Activated CD4-positive, alpha-beta T cell treated with anti-CD3 and anti-CD28 coated beads, Interleukin-2, amount 10 ng/mL, durations not matched to agents 7 days and 5 days (primary cell): ENCODE results near the gene RPA1. TPM values are rescaled to one million over a fixed set of nuclear protein-coding genes. Genes with fewer than 3 reads are reported as not detected.
"Not testable (repeated sequence)": the region's sequence is repeated elsewhere in the genome, so short reads cannot be mapped to it uniquely, and the experiment has no call there.

Experiments
- CTCF ChIA-PET: fragments of 350-600 bp; sonication (Branson Sonifier 250); formaldehyde crosslinking; loops from one replicate; lab custom pipeline; 2021; ENCODE audit warnings: antibody characterized with exemption; lab: Charles Lee
- POLR2A ChIA-PET: fragments of 350-600 bp; sonication (Branson Sonifier 250); formaldehyde crosslinking; loops from one replicate; lab custom pipeline; 2021; ENCODE audit warnings: antibody characterized with exemption; lab: Charles Lee
- DNase-seq: peaks from one replicate; pipeline ENCODE4 v3.0.0-alpha.2; 2020
- H3K27ac Mint-ChIP-seq: one replicate; pipeline ENCODE4 v1.8.0; 2021; ENCODE audit warnings: mild to moderate bottlenecking, moderate library complexity, mixed read lengths
- H3K27me3 Mint-ChIP-seq: one replicate; pipeline ENCODE4 v1.8.0; 2021; ENCODE audit warnings: mixed read lengths
- H3K36me3 Mint-ChIP-seq: one replicate; pipeline ENCODE4 v1.8.0; 2021; ENCODE audit warnings: low read depth, mixed read lengths
- H3K4me1 Mint-ChIP-seq: one replicate; pipeline ENCODE4 v1.8.0; 2021; ENCODE audit warnings: mixed read lengths
- H3K4me3 Mint-ChIP-seq: one replicate; pipeline ENCODE4 v1.8.0; 2021; ENCODE audit warnings: mild to moderate bottlenecking, moderate library complexity, mixed read lengths
- H3K9me3 Mint-ChIP-seq: one replicate; pipeline ENCODE4 v1.8.0; 2021; ENCODE audit warnings: mixed read lengths
- total RNA-seq, 2 experiments: library from RNA; stranded (reverse); gene quantifications; one replicate each; pipeline ENCODE4 v1.2.3, GENCODE V29; 2021

RPA1 gene
- total RNA-seq, 2 experiments from 2014 or later, result 288 to 292 TPM

- POLR2A ChIA-PET, result no interaction called here
- H3K27ac Mint-ChIP-seq, result peak overlapping the region; percentile 46
- H3K36me3 Mint-ChIP-seq, result peaks cover 52% of the 10 kb centered on the region
Observed at GRCh38 chr17:1890758-1891450, 61.1 kb downstream of the RPA1 start.

GRCh38 chr17:1894753-1895339 is 65.0 kb downstream of the RPA1 start:
- no peaks in the 10 kb centered on the region for H3K9me3 Mint-ChIP-seq
- no peak overlapping the region for H3K4me3 Mint-ChIP-seq
- no peaks in the 10 kb centered on the region for H3K27me3 Mint-ChIP-seq
- DNase-seq, result no peak
- ChIA-PET CTCF (interaction anchor here (0.7 to 1.0 kb wide), 2 partner anchors 14 to 56 kb away, joined by 3 to 5 read pairs; no protein-coding TSS in a partner anchor), POLR2A (no interaction called here)
- peaks cover 8% of the 10 kb centered on the region for H3K4me1 Mint-ChIP-seq
- H3K36me3 Mint-ChIP-seq, result peaks cover 71% of the 10 kb centered on the region
- H3K27ac Mint-ChIP-seq, result no peak overlapping the region

More at GRCh38 chr17:1890758-1891450, 61.1 kb downstream of the RPA1 start:
- DNase-seq, result no peak
- no peak overlapping the region for H3K4me3 Mint-ChIP-seq
- peaks cover 3% of the 10 kb centered on the region for H3K4me1 Mint-ChIP-seq
- no peaks in the 10 kb centered on the region for H3K9me3 Mint-ChIP-seq
- no peaks in the 10 kb centered on the region for H3K27me3 Mint-ChIP-seq
- CTCF ChIA-PET, result interaction anchor here (1.1 to 2.5 kb wide), 2 partner anchors 16 to 19 kb away, joined by 5 to 8 read pairs; no protein-coding TSS in a partner anchor

GRCh38 chr17:1895479-1895878 is 65.7 kb downstream of the RPA1 start:
- H3K9me3 Mint-ChIP-seq, DNase-seq, H3K4me1 Mint-ChIP-seq, H3K4me3 Mint-ChIP-seq, POLR2A ChIA-PET, H3K27ac Mint-ChIP-seq, H3K27me3 Mint-ChIP-seq: not testable (repeated sequence)
- H3K36me3 Mint-ChIP-seq, result peaks cover 71% of the 10 kb centered on the region
- CTCF ChIA-PET, result interaction anchor here (0.7 to 1.0 kb wide), 2 partner anchors 13 to 55 kb away, joined by 3 to 5 read pairs; no protein-coding TSS in a partner anchor

- DNase-seq, result no peak
- H3K27me3 Mint-ChIP-seq, result no peaks in the 10 kb centered on the region
- no peak overlapping the region for H3K4me3 Mint-ChIP-seq
- peaks cover 8% of the 10 kb centered on the region for H3K4me1 Mint-ChIP-seq
- no peaks in the 10 kb centered on the region for H3K9me3 Mint-ChIP-seq
- peak overlapping the region; percentile 41 for H3K27ac Mint-ChIP-seq
- H3K36me3 Mint-ChIP-seq, result peaks cover 65% of the 10 kb centered on the region
- CTCF ChIA-PET, result interaction anchor here (0.6 kb wide), 1 partner anchor 52 kb away, joined by 3 read pairs; no protein-coding TSS in a partner anchor
- POLR2A ChIA-PET, result no interaction called here
Observed at GRCh38 chr17:1896243-1897104, 66.7 kb downstream of the RPA1 start.

GRCh38 chr17:1897105-1897656 is 67.4 kb downstream of the RPA1 start:
- H3K27me3 Mint-ChIP-seq, result no peaks in the 10 kb centered on the region
- peaks cover 8% of the 10 kb centered on the region for H3K4me1 Mint-ChIP-seq
- H3K36me3 Mint-ChIP-seq, result peaks cover 62% of the 10 kb centered on the region
- H3K4me3 Mint-ChIP-seq, result no peak overlapping the region
- H3K9me3 Mint-ChIP-seq, result no peaks in the 10 kb centered on the region
- DNase-seq, result no peak
- ChIA-PET POLR2A (no interaction called here), CTCF (no interaction called here)
- no peak overlapping the region for H3K27ac Mint-ChIP-seq

- Mint-ChIP-seq H3K27ac (no peak overlapping the region), H3K4me1 (peaks cover 8% of the 10 kb centered on the region), H3K27me3 (no peaks in the 10 kb centered on the region), H3K9me3 (no peaks in the 10 kb centered on the region), H3K4me3 (no peak overlapping the region), H3K36me3 (peaks cover 53% of the 10 kb centered on the region)
- POLR2A ChIA-PET, result no interaction called here
- CTCF ChIA-PET, result no interaction called here
- DNase-seq, result no peak
Observed at GRCh38 chr17:1898332-1898731, 68.5 kb downstream of the RPA1 start.

GRCh38 chr17:1898872-1899271 is 69.1 kb downstream of the RPA1 start:
- ChIA-PET CTCF (no interaction called here), POLR2A (no interaction called here)
- H3K36me3 Mint-ChIP-seq, result peaks cover 53% of the 10 kb centered on the region
- no peak overlapping the region for H3K4me3 Mint-ChIP-seq
- no peak overlapping the region for H3K27ac Mint-ChIP-seq
- H3K9me3 Mint-ChIP-seq, result no peaks in the 10 kb centered on the region
- H3K27me3 Mint-ChIP-seq, result no peaks in the 10 kb centered on the region
- peaks cover 8% of the 10 kb centered on the region for H3K4me1 Mint-ChIP-seq
- DNase-seq, result no peak

GRCh38 chr17:1899403-1900000 is 69.7 kb downstream of the RPA1 start:
- CTCF ChIA-PET, result no interaction called here
- H3K27me3 Mint-ChIP-seq, result peaks cover 5% of the 10 kb centered on the region

GRCh38 chr17:1904273-1905182 is 74.7 kb downstream of the RPA1 start:
- Mint-ChIP-seq H3K4me1 (peaks cover 5% of the 10 kb centered on the region), H3K9me3 (no peaks in the 10 kb centered on the region), H3K4me3 (no peak overlapping the region), H3K27me3 (peaks cover 46% of the 10 kb centered on the region), H3K27ac (no peak overlapping the region), H3K36me3 (peaks cover 3% of the 10 kb centered on the region)
- no peak for DNase-seq
- ChIA-PET POLR2A (no interaction called here), CTCF (interaction anchor here (1.3 kb wide), 1 partner anchor 154 kb away, joined by 3 read pairs; no protein-coding TSS in a partner anchor)

More at GRCh38 chr17:1899403-1900000, 69.7 kb downstream of the RPA1 start:
- peaks cover 47% of the 10 kb centered on the region for H3K36me3 Mint-ChIP-seq
- no peaks in the 10 kb centered on the region for H3K9me3 Mint-ChIP-seq
- no peak overlapping the region for H3K4me3 Mint-ChIP-seq
- no peak for DNase-seq
- H3K4me1 Mint-ChIP-seq, result peaks cover 8% of the 10 kb centered on the region
- H3K27ac Mint-ChIP-seq, result no peak overlapping the region
- POLR2A ChIA-PET, result no interaction called here

GRCh38 chr17:1905190-1905913 is 75.5 kb downstream of the RPA1 start:
- ChIA-PET POLR2A (no interaction called here), CTCF (no interaction called here)
- Mint-ChIP-seq H3K27me3 (peaks cover 54% of the 10 kb centered on the region), H3K4me1 (peaks cover 5% of the 10 kb centered on the region), H3K9me3 (no peaks in the 10 kb centered on the region), H3K27ac (no peak overlapping the region), H3K4me3 (no peak overlapping the region), H3K36me3 (no peaks in the 10 kb centered on the region)
- no peak for DNase-seq

GRCh38 chr17:1906662-1907101 is 76.9 kb downstream of the RPA1 start:
- Mint-ChIP-seq H3K9me3 (no peaks in the 10 kb centered on the region), H3K4me3 (no peak overlapping the region), H3K36me3 (no peaks in the 10 kb centered on the region), H3K27ac (no peak overlapping the region), H3K4me1 (peaks cover 5% of the 10 kb centered on the region), H3K27me3 (peaks cover 58% of the 10 kb centered on the region)
- CTCF ChIA-PET, result interaction anchor here (1.2 kb wide), 1 partner anchor 110 kb away, joined by 4 read pairs; no protein-coding TSS in a partner anchor
- POLR2A ChIA-PET, result no interaction called here
- DNase-seq, result no peak
